ENCODE measurements around the gene SORCS2.
A peak's percentile ranks its signal among the peaks of the same experiment; 100 is the strongest.

GRCh38 chr4:7194251-7195140, 2.2 kb downstream of the SORCS2 start:
- TF ChIP-seq CTCF (IDR thresholded peaks at IDR 0.05) = peak; percentile 58
- TF ChIP-seq EZH2 (IDR thresholded peaks at IDR 0.05) = no peak
- TF ChIP-seq EZH2phosphoT487 (IDR thresholded peaks at IDR 0.05) = no peak

All from neural progenitor cell (in vitro differentiated cells).